SU-DHL-6 (cell line): ENCODE measurements around the gene GNGT1.
A peak's percentile ranks its signal among the peaks of the same experiment; 100 is the strongest.

Source experiments
- H2AFZ ChIP-seq: fragments of 200-600 bp; sonication (generic); 2 replicates; pipeline ENCODE4 v1.6.1; 2014; ENCODE audit warnings: low read depth, mild to moderate bottlenecking, moderate library complexity, mixed read lengths, antibody characterized with exemption, low read length; ENCODE audit not compliant: severe bottlenecking
- H3F3A ChIP-seq: fragments of 200-600 bp; shearing (Covaris generic); 2 replicates; pipeline ENCODE4 v1.6.0; 2016; ENCODE audit warnings: antibody characterized with exemption, mild to moderate bottlenecking; ENCODE audit not compliant: insufficient read depth
- H3K27ac ChIP-seq: fragments of 200-600 bp; sonication (generic); 2 replicates; pipeline ENCODE4 v1.5.1; 2016; ENCODE audit warnings: low read depth, mild to moderate bottlenecking, low read length, moderate library complexity, mixed read lengths
- H3K27me3 ChIP-seq: fragments of 200-600 bp; sonication (generic), shearing (Covaris generic); 2 replicates; pipeline ENCODE4 v1.6.0; 2014; ENCODE audit warnings: mild to moderate bottlenecking, low read length
- H3K36me3 ChIP-seq: fragments of 200-600 bp; sonication (generic); 2 replicates; pipeline ENCODE4 v1.6.1; 2014; ENCODE audit warnings: mild to moderate bottlenecking, low read length, mixed read lengths
- H3K4me2 ChIP-seq: fragments of 300-600, 200-600 bp; shearing (Covaris generic), sonication (generic); 2 replicates; pipeline ENCODE4 v1.6.0; 2014; ENCODE audit warnings: low read length, low read depth, mild to moderate bottlenecking; ENCODE audit not compliant: poor library complexity, severe bottlenecking
- H3K4me3 ChIP-seq: fragments of 200-600 bp; sonication (generic); 2 replicates; pipeline ENCODE4 v1.5.1; 2014; ENCODE audit warnings: antibody characterized with exemption, low read length, mild to moderate bottlenecking, mixed read lengths; ENCODE audit not compliant: insufficient read depth, poor library complexity, severe bottlenecking
- H3K79me2 ChIP-seq: fragments of 200-600 bp; sonication (generic); 2 replicates; pipeline ENCODE4 v1.6.1; 2014; ENCODE audit warnings: mild to moderate bottlenecking, low read length, moderate library complexity; ENCODE audit not compliant: insufficient read depth
- H3K9ac ChIP-seq: fragments of 200-600 bp; sonication (generic); 2 replicates; pipeline ENCODE4 v1.7.0; 2014; ENCODE audit warnings: mild to moderate bottlenecking, low read length
- H3K9me2 ChIP-seq: fragments of 200-600 bp; sonication (generic); replicated peaks from 2 replicates; pipeline ENCODE4 v1.6.1; 2014; ENCODE audit warnings: low read length; ENCODE audit not compliant: insufficient read depth
- H3K9me3 ChIP-seq: fragments of 200-600 bp; sonication (generic); 2 replicates; pipeline ENCODE4 v1.6.1; 2014; ENCODE audit warnings: low read length, mixed read lengths; ENCODE audit not compliant: insufficient read depth
- H4K20me1 ChIP-seq: fragments of 200-600 bp; sonication (generic); 2 replicates; pipeline ENCODE4 v1.6.1; 2014; ENCODE audit warnings: low read depth, mild to moderate bottlenecking, antibody characterized with exemption, low read length, moderate library complexity, mixed read lengths
- EZH2phosphoT487 ChIP-seq: fragments of 200-600 bp; sonication (generic), shearing (Covaris generic); conservative IDR thresholded peaks from 2 replicates; pipeline ENCODE4 v1.6.1; 2018; ENCODE audit warnings: mild to moderate bottlenecking, antibody characterized with exemption, low read length, moderate library complexity, mixed read lengths
- TF ChIP-seq, protein P1 (sequence below): fragments of 200-600 bp; sonication (generic); IDR thresholded peaks from one replicate; pipeline ENCODE4 v1.5.1; 2017; ENCODE audit warnings: antibody characterized with exemption, mild to moderate bottlenecking, low read length, moderate library complexity; ENCODE audit not compliant: insufficient read depth, poor library complexity, severe bottlenecking

The GNGT1 gene

DNA sequence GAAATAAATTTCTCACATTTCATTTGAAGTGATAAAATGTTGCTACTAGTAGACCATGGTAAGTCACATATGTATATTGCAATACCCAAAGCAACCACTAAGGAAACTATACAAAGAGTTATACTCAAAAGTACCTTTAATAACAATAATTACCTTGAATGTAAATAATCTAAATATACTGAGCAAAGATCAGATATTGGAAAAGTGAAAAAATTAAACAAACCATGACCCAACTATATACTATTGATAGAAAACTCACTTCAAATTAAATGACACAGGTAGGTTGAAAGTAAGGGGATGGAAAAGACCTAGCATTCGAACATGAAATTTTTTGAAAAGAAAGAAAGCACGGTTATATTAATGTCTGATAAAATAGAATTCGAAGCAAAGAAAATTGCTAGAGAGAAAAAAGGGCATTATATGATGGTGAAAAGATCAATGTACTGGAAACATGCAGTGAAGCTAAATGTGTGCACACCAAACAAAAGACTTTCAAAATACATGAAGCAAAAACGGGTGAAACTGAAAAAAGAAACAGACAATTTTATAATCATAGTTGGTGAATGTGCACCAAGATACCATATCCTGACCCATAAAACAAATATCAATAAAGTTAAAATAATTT is 44.9 kb upstream of the GNGT1 start:
- Histone ChIP-seq H3F3A (no peaks in the 10 kb centered on the region), H3K36me3 (no peaks in the 10 kb centered on the region), H3K79me2 (no peaks in the 10 kb centered on the region), H3K4me3 (no peak overlapping the region), H3K9me2 (no peaks in the 10 kb centered on the region), H3K27ac (no peak overlapping the region), H3K9ac (no peak overlapping the region), H3K27me3 (no peaks in the 10 kb centered on the region), H4K20me1 (no peaks in the 10 kb centered on the region), H3K4me2 (no peak overlapping the region), H3K9me3 (no peaks in the 10 kb centered on the region), H2AFZ (no peak overlapping the region)
- no peak for TF ChIP-seq EZH2phosphoT487
- TF ChIP-seq, protein P1, sequence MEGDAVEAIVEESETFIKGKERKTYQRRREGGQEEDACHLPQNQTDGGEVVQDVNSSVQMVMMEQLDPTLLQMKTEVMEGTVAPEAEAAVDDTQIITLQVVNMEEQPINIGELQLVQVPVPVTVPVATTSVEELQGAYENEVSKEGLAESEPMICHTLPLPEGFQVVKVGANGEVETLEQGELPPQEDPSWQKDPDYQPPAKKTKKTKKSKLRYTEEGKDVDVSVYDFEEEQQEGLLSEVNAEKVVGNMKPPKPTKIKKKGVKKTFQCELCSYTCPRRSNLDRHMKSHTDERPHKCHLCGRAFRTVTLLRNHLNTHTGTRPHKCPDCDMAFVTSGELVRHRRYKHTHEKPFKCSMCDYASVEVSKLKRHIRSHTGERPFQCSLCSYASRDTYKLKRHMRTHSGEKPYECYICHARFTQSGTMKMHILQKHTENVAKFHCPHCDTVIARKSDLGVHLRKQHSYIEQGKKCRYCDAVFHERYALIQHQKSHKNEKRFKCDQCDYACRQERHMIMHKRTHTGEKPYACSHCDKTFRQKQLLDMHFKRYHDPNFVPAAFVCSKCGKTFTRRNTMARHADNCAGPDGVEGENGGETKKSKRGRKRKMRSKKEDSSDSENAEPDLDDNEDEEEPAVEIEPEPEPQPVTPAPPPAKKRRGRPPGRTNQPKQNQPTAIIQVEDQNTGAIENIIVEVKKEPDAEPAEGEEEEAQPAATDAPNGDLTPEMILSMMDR = peak; percentile 16

DNA sequence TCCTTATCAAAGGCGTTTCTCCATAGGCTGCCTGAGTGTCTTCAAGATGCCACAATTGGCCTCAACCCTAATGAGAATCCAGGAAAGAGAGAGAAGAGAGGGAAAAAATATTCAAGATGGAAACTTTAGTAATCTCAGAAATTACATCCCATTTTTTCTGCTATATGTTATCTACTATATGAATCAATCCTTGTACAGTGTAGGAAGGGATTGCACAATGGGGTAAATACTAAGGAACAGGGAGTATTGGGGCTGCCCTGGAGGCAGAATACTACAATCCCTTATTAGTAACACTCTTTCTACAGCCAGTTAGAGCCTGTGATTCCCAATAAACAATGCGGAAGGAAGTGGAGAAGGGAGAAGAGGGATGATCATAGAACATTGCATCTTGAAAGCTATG is 43.7 kb upstream of the GNGT1 start:
- H3K9ac ChIP-seq = no peak overlapping the region
- no peak overlapping the region for H3K27ac ChIP-seq
- H3K79me2 ChIP-seq = no peaks in the 10 kb centered on the region
- no peaks in the 10 kb centered on the region for H3K36me3 ChIP-seq
- H3K9me2 ChIP-seq = no peaks in the 10 kb centered on the region
- no peak for TF ChIP-seq EZH2phosphoT487
- TF ChIP-seq, protein P1 = no peak
- H3K4me3 ChIP-seq = no peak overlapping the region
- H3K4me2 ChIP-seq = no peak overlapping the region
- H3F3A ChIP-seq = no peaks in the 10 kb centered on the region
- no peak overlapping the region for H2AFZ ChIP-seq
- H3K27me3 ChIP-seq = no peaks in the 10 kb centered on the region
- no peaks in the 10 kb centered on the region for H3K9me3 ChIP-seq
- H4K20me1 ChIP-seq = no peaks in the 10 kb centered on the region

DNA sequence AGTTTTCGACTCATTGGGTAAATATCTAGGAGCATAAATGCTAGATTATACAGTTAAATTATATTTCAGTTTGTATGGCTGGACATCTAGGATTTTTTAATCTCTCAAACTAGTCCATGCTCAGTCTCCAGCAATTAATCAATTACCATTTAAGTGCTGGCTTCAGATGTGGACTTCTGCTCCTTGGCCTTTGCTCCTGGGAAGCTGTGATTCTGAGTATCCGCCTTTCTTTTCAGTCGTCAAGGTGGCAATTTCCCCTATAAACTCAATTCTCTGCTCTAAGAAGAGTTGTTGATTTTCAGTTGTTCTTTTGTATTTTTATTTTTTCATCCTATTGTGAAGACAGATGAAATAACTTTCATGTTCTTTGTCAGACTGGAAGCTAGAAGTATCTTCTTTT is 39.5 kb upstream of the GNGT1 start:
- no peaks in the 10 kb centered on the region for H3K9me2 ChIP-seq
- H3K9ac ChIP-seq = no peak overlapping the region
- no peak overlapping the region for H3K4me2 ChIP-seq
- no peaks in the 10 kb centered on the region for H4K20me1 ChIP-seq
- H3K4me3 ChIP-seq = no peak overlapping the region
- H3K9me3 ChIP-seq = no peaks in the 10 kb centered on the region
- H3K27me3 ChIP-seq = no peaks in the 10 kb centered on the region
- TF ChIP-seq, protein P1 = no peak
- no peak for TF ChIP-seq EZH2phosphoT487
- H3K79me2 ChIP-seq = no peaks in the 10 kb centered on the region
- no peaks in the 10 kb centered on the region for H3F3A ChIP-seq
- no peak overlapping the region for H2AFZ ChIP-seq
- H3K27ac ChIP-seq = no peak overlapping the region
- no peaks in the 10 kb centered on the region for H3K36me3 ChIP-seq
